CD4-positive, alpha-beta T cell treated with Interleukin-4 for 4 hours (primary cell): ENCODE data around the gene KCNIP4.

Source experiments
- DNase-seq: peaks from one replicate; pipeline ENCODE4 v3.0.0-alpha.2; 2020

The KCNIP4 gene

GRCh38 chr4:21320034-21320433, 628.5 kb downstream of the KCNIP4 start:
- DNase-seq = no peak

DNA sequence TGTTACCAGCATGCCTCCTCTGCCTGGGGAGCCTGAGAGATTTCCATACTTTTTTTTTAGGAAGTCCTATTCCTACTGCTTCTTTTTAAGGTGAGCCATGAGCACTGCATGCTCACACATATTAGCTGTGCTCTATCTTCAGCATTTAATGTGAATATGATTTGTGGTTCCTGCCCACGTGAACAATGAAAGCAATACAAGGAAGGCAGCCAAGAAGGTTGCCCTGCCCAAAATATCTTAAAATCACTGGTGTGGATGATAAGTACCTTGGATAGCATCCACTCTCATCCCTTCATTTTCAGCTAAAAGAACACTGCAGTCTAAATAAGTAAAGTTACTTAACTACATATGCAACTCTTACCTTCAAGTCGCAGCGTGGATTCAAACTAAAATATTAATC, 640.9 kb downstream of the KCNIP4 start:
- no peak for DNase-seq

GRCh38 chr4:21304540-21304887, 644.1 kb downstream of the KCNIP4 start:
- DNase-seq = no peak

GRCh38 chr4:21290562-21290961, 658.0 kb downstream of the KCNIP4 start:
- DNase-seq = no peak

DNA sequence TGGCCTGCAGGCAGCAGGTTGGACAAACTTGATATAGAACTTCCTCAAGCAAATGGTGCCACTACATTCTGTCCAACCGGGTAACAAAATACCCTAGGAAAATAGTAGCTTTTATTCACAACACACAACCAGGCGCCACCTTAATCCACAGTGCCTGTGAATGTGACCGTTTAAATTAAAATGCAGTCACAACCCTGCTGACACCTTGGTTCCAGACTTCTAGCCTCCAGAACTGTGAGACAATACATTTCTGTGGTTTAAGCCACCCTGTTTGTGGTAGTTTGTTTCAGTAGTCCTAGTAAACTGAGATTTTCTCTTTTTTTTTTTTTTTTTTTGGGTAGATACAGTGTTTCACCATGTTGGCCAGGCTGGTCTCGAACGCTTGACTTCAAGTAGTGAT, 672.5 kb downstream of the KCNIP4 start:
- no peak for DNase-seq

DNA sequence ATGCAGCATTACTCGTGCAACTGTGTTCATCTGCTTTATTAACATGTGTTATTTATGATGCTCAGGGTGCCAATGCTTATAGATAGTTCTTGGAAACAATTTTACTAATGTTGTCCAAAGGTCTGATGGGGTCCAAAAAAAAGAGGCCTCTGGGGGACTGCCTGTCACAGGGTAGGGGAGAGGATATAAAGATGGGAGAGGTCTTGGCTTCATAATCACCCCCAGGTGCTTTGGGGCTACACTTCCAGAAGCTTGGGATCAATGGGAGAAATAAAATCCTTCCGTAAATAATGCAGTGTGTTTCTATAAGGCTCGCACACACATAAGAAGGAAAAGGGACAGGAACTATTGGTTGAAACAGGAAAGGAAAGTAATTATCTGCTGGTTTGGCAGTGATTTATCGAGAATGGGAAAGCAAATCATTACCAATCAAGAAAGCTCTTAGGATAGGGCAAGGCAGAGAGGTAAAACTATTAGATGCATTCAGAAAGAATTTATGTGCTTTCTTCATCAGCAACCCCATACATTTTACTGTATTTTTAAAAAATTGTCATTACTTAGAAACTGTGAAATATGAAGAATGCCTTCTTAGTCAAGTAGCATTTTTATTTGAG, 677.0 kb downstream of the KCNIP4 start:
- no peak for DNase-seq

GRCh38 chr4:21248331-21248730, 700.2 kb downstream of the KCNIP4 start:
- no peak for DNase-seq

- DNase-seq = no peak
These were observed 706.4 kb downstream of the KCNIP4 start for GRCh38 chr4:21242163-21242562.

DNA sequence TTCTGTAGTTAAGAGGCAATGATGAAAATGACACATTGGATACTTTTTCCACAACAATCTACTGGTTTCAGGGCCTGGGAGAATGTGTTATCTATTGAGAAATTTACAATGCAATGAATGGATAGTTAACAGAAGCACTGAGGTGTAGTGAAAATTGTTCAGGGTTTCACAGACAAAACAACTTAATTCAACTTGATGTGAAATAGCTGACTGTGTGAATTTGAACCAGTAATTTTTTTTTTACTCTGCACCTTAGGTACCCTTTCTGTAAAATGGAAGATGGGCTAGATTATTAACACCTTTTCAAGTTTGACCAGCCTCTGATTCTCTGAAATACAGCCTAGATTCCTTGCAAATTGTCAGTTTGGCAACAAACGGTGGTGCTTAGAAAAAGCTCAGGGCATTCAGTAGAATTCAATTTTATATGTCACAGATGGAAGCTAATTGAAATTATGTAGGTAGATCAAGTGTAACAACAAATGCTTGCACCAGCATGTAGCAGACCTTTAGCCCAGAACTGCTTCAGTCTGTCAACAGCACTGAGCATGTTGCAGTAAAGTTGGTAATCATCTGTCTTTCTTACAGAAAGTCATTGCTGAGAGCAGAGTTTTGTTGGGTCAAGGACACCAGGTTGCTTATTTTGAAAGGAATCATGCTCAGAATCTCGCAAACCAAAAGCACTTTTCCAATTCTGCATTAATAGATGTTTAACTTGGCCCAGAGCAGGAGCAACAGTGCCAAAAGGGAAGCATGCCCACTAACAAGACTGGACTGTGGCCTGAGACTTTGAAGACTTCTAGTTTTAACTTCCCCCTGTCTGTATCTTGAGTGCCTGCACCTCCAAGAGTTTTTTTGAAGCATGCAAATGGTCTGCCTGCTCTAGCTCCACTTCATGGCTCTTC, 721.7 kb downstream of the KCNIP4 start:
- DNase-seq = no peak

GRCh38 chr4:21211846-21212245, 736.7 kb downstream of the KCNIP4 start:
- no peak for DNase-seq

- no peak for DNase-seq
These were observed 738.7 kb downstream of the KCNIP4 start for GRCh38 chr4:21209860-21210259.

DNA sequence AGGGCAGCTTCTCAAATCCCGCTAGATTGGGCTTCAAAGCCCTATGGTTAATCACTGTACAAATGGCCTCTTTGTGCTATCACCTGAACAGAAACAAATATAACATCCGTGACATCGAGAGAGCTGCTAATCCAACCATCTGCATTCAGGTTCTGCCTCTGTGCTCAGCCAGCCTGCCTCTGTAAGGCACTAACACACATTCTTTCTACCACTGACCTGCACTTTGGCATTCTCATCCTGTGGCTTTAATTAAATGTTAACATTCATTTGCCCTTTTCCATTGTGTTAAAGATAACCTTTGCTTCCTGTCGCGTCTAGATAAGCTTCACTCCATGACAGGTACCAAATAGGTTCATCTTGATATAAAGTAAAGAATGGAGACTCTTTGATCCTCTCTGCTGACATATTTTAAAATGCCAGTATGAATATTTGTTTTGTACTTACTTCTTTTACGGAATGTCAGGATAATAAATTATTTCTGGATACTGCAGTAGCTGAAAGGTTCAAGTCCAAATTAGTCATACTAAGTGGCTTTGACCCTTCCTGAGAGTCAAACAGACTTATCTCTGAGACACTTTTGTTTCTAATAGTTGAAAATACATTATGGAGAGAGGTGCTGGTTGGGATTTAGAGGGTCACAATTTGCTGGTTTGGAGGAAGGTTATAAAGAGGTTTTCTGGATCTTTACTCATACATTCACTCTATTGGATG, 742.6 kb downstream of the KCNIP4 start:
- no peak for DNase-seq

GRCh38 chr4:21203416-21203815, 745.2 kb downstream of the KCNIP4 start:
- DNase-seq = no peak

DNA sequence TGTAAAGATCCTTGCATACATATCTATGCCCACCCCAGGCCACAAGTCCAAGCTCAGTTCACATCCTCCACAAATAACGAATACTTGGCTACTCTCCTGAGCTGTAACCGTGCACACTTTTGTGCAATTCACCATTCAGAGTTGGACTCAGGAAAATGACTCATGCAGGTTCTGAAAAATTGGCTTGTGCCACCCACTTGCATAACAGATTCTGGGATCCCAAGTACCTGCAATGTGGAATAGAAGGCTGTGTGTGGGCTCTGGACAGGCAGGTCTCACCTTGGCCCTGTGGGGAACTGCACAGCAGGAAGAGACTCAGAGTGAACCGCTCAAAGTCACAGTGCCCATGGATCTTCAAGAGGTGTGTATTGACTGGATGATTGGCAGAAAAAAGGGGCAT, 745.6 kb downstream of the KCNIP4 start:
- DNase-seq = no peak

DNA sequence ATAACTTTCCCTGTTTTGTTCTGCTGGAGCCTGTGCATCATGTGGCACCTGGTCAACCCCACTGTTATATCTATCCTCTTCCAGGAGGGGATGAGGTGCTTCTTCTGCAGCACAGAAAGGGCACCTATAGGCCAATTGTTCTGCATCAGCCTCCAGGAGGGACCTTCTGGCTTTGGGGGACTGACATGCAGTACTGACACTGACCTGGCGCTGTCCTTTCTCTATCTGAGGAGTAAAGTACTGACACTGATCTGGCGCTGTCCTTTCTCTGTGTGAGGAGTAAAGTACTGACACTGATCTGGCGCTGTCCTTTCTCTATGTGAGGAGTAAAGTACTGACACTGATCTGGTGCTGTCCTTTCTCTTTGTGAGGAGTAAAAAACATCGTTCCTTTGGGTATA, 749.9 kb downstream of the KCNIP4 start:
- no peak for DNase-seq

- no peak for DNase-seq
These were observed 752.9 kb downstream of the KCNIP4 start for GRCh38 chr4:21195682-21196081.

DNA sequence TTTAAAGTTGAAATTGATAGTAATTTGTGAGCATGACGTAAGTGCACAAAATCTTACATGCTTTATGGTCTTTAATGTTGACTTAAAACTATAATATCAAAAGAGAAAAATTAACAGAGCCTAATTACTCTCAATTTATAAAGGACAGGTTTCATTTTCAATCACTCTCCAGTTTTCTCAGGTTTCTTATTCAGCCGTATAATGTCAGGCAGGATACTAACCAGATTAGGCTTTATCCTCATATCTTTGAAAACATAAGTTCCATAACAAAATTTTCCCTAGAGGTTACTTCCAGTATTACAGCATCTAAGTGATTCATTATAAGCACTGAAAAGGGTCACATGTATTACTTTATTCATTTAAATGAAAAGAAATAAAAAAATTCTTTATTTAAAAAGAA, 756.2 kb downstream of the KCNIP4 start:
- no peak for DNase-seq

- DNase-seq = no peak
These were observed 757.3 kb downstream of the KCNIP4 start for GRCh38 chr4:21191317-21191716.

DNA sequence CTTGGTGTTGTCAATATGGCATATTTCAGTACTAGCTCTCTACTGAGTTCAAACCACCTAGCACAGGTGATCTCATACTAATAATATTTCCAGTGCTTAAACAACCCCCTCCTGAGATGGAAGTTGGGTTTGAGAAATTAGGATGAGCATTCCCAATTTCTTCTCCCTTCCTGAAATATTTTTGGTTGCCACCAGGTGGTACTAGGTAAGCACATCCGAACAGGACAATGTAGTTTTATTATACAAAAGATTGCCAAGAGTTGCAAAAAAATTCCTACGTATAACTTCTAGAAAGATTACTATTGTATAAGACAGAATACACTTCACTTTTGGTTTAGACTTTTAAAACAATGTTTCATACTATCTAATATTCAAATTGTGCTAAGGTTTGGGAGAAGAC, 763.8 kb downstream of the KCNIP4 start:
- no peak for DNase-seq

- DNase-seq = no peak
These were observed 766.9 kb downstream of the KCNIP4 start for GRCh38 chr4:21181716-21182115.

DNA sequence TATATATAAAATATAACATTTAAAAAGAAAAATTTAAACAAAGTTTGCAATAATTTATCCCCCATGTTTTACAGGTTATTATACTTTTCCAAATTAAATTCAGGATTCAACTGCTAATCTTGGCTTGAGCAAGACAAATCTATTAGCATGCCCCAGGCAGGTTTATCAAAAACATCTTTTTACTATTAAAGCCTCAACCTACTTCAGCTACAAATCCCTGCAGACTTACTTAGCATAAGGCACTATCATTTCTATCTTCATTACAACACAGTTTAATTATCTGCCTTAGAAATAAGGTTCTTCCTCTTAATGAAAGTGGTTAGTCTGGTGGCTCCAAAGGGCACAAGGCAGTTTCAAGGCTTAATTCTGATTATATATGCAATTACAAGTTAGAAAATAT, 770.7 kb downstream of the KCNIP4 start:
- DNase-seq = no peak

- DNase-seq = no peak
These were observed 771.5 kb downstream of the KCNIP4 start for GRCh38 chr4:21177092-21177491.

GRCh38 chr4:21167711-21168110, 780.9 kb downstream of the KCNIP4 start:
- no peak for DNase-seq

DNA sequence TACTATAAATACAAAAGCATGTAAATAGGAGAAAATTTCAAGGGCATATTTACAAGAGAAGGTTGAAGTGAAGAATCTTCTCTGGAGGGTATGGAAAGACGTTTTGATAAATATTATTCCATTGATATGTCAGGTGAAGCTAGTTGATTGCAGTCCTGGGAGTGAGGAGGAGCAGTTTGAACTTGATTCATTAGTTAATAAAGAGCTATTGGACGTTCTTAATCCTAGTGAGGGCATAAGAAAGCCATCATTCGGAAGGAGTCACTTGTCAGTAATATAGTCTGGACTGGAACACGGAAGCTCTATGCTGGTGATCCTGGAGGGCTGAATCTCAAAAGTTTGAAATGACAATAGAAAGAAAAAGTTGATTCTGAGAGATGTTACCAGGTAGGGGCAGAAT, 793.2 kb downstream of the KCNIP4 start:
- no peak for DNase-seq
